HUES48 (cell line): Measurements from ENCODE around the gene NRL.

ENCODE experiments used
- H3K27ac ChIP-seq: one replicate; pipeline ENCODE4 v1.7.0; 2013; ENCODE audit warnings: low read depth, low read length, inconsistent platforms
- H3K27me3 ChIP-seq: 2 replicates; pipeline ENCODE4 v1.6.1; 2013; ENCODE audit warnings: mild to moderate bottlenecking, low read length; ENCODE audit not compliant: control insufficient read depth, insufficient read depth
- H3K36me3 ChIP-seq: 2 replicates; pipeline ENCODE4 v1.6.1; 2013; ENCODE audit warnings: low read length; ENCODE audit not compliant: control insufficient read depth, insufficient read depth
- H3K4me1 ChIP-seq: 2 replicates; pipeline ENCODE4 v1.6.1; 2013; ENCODE audit warnings: mild to moderate bottlenecking, low read length; ENCODE audit not compliant: control insufficient read depth, insufficient read depth
- H3K4me3 ChIP-seq: 2 replicates; pipeline ENCODE4 v1.5.1; 2013; ENCODE audit warnings: mild to moderate bottlenecking, low read depth, low read length
- H3K9ac ChIP-seq: 2 replicates; pipeline ENCODE4 v1.6.1; 2013; ENCODE audit warnings: mild to moderate bottlenecking, low read depth, low read length, moderate library complexity
- H3K9me3 ChIP-seq: 2 replicates; pipeline ENCODE4 v1.6.1; 2013; ENCODE audit warnings: low read length; ENCODE audit not compliant: control insufficient read depth, insufficient read depth

Gene NRL

GRCh38 chr14:24069411-24069735 lies 45.4 kb downstream of the NRL start:
- H3K4me3 ChIP-seq, result no peak overlapping the region
- H3K27me3 ChIP-seq, result no peaks in the 10 kb centered on the region
- H3K9me3 ChIP-seq, result no peaks in the 10 kb centered on the region
- H3K27ac ChIP-seq, result no peak overlapping the region
- no peak overlapping the region for H3K9ac ChIP-seq
- H3K4me1 ChIP-seq, result no peaks in the 10 kb centered on the region
- H3K36me3 ChIP-seq, result no peaks in the 10 kb centered on the region

GRCh38 chr14:24068711-24069410 lies 45.9 kb downstream of the NRL start:
- Histone ChIP-seq H3K27ac (no peak overlapping the region), H3K9me3 (no peaks in the 10 kb centered on the region), H3K27me3 (no peaks in the 10 kb centered on the region), H3K4me3 (no peak overlapping the region), H3K36me3 (no peaks in the 10 kb centered on the region), H3K9ac (no peak overlapping the region), H3K4me1 (no peaks in the 10 kb centered on the region)

GRCh38 chr14:24067133-24068082 lies 47.3 kb downstream of the NRL start:
- H3K27ac ChIP-seq, result no peak overlapping the region
- no peaks in the 10 kb centered on the region for H3K9me3 ChIP-seq
- no peaks in the 10 kb centered on the region for H3K36me3 ChIP-seq
- no peaks in the 10 kb centered on the region for H3K4me1 ChIP-seq
- H3K27me3 ChIP-seq, result no peaks in the 10 kb centered on the region
- H3K9ac ChIP-seq, result no peak overlapping the region
- no peak overlapping the region for H3K4me3 ChIP-seq

DNA sequence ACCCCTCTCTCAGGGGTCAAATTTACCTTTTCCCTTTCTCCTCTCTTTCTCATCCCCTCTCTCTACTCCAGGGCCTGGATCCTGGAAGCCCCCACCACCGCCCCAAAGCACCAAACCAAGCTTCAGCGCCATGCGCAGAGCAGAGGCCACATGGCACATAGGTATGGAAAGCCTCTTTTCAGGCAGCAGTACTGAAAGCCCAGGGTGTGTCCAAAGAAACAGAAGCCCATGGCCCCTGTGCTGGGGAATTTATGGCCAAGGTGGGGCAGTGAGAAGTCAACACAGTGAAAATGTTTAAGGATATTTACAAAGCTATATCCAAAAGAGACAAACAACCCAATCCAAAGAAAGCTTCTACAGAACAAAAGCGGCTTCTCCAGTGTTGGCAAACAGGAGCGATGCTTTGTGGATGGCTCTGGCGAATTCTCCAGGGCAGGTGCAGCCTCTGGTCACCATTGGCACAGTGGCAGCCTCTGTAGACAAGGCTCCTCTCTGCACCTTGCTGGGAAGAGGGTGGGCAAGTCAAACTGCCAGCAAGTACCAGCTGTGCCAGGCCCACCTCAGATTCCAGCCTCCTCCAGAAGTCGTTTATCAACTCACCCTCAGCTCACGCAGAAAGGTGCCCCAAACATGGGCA lies 48.1 kb downstream of the NRL start:
- H3K9ac ChIP-seq, result no peak overlapping the region
- no peaks in the 10 kb centered on the region for H3K4me1 ChIP-seq
- H3K27ac ChIP-seq, result no peak overlapping the region
- no peaks in the 10 kb centered on the region for H3K36me3 ChIP-seq
- H3K4me3 ChIP-seq, result no peak overlapping the region
- no peaks in the 10 kb centered on the region for H3K27me3 ChIP-seq
- H3K9me3 ChIP-seq, result no peaks in the 10 kb centered on the region

GRCh38 chr14:24065408-24065807 lies 49.3 kb downstream of the NRL start:
- Histone ChIP-seq H3K36me3 (peaks cover 8% of the 10 kb centered on the region; the same call in 1 of the 2 replicates), H3K27ac (no peak overlapping the region), H3K27me3 (no peaks in the 10 kb centered on the region), H3K9me3 (no peaks in the 10 kb centered on the region), H3K9ac (no peak overlapping the region), H3K4me1 (no peaks in the 10 kb centered on the region), H3K4me3 (no peak overlapping the region)

DNA sequence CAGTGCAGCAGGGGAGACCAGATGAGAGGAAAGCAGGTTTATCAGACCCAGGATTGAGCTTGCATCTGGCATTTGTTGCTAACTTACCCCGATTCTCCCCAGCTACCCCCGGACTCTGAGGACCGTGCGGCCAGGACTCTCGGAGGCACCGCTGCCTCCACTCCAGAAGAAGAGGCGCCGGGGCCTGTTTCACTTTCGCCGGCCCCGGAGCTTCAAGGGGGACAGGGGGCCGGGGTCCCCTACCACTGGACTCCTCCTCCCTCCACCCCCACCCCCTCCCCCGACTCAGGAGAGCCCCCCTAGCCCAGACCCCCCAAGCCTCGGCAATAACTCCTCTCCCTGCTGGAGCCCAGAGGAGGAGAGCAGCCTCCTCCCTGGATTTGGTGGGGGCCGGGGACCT lies 49.9 kb downstream of the NRL start:
- H3K4me3 ChIP-seq, result no peak overlapping the region

GRCh38 chr14:24064091-24064795 lies 50.5 kb downstream of the NRL start:
- Histone ChIP-seq H3K4me3 (no peak overlapping the region), H3K4me1 (no peaks in the 10 kb centered on the region), H3K9me3 (no peaks in the 10 kb centered on the region), H3K27ac (no peak overlapping the region), H3K9ac (no peak overlapping the region), H3K27me3 (no peaks in the 10 kb centered on the region), H3K36me3 (peaks cover 13% of the 10 kb centered on the region; the same call in 1 of the 2 replicates)

More for the DNA sequence above, 49.9 kb downstream of the NRL start:
- H3K4me1 ChIP-seq, result no peaks in the 10 kb centered on the region
- H3K27ac ChIP-seq, result no peak overlapping the region
- no peaks in the 10 kb centered on the region for H3K9me3 ChIP-seq
- H3K36me3 ChIP-seq, result peaks cover 11% of the 10 kb centered on the region; the same call in 1 of the 2 replicates
- H3K9ac ChIP-seq, result no peak overlapping the region
- H3K27me3 ChIP-seq, result no peaks in the 10 kb centered on the region

GRCh38 chr14:24063263-24063836 lies 51.4 kb downstream of the NRL start:
- Histone ChIP-seq H3K4me1 (no peaks in the 10 kb centered on the region), H3K27ac (no peak overlapping the region), H3K9me3 (no peaks in the 10 kb centered on the region), H3K9ac (no peak overlapping the region), H3K36me3 (peaks cover 13% of the 10 kb centered on the region; the same call in 1 of the 2 replicates), H3K4me3 (no peak overlapping the region), H3K27me3 (no peaks in the 10 kb centered on the region)

GRCh38 chr14:24062216-24062980 lies 52.4 kb downstream of the NRL start:
- no peak overlapping the region for H3K27ac ChIP-seq

More at GRCh38 chr14:24062216-24062980, 52.4 kb downstream of the NRL start:
- H3K9ac ChIP-seq, result no peak overlapping the region
- H3K27me3 ChIP-seq, result no peaks in the 10 kb centered on the region
- no peaks in the 10 kb centered on the region for H3K9me3 ChIP-seq
- no peaks in the 10 kb centered on the region for H3K4me1 ChIP-seq
- H3K4me3 ChIP-seq, result no peak overlapping the region
- H3K36me3 ChIP-seq, result peaks cover 13% of the 10 kb centered on the region; the same call in 1 of the 2 replicates
